Nephron progenitor cell (in vitro differentiated cells): Measurements from ENCODE around the gene CCDC137.

Experiments
- DNase-seq: peaks from one replicate; pipeline ENCODE4 v3.0.0; 2021
- H3K27ac Mint-ChIP-seq: 2 replicates; pipeline ENCODE4 v1.8.0; 2021; ENCODE audit warnings: mild to moderate bottlenecking, moderate library complexity, mixed read lengths
- H3K27me3 Mint-ChIP-seq: 2 replicates; pipeline ENCODE4 v1.8.0; 2021; ENCODE audit warnings: mild to moderate bottlenecking, low read depth, mixed read lengths; ENCODE audit not compliant: poor library complexity
- H3K36me3 Mint-ChIP-seq: 2 replicates; pipeline ENCODE4 v1.8.0; 2021; ENCODE audit warnings: low read depth, mixed read lengths
- H3K4me1 Mint-ChIP-seq: 2 replicates; pipeline ENCODE4 v1.8.0; 2021; ENCODE audit warnings: mixed read lengths
- H3K4me3 Mint-ChIP-seq: 2 replicates; pipeline ENCODE4 v1.8.0; 2021; ENCODE audit warnings: mild to moderate bottlenecking, moderate library complexity, mixed read lengths
- H3K9me3 Mint-ChIP-seq: 2 replicates; pipeline ENCODE4 v1.8.0; 2021; ENCODE audit warnings: mild to moderate bottlenecking, moderate library complexity, mixed read lengths
- CTCF ChIP-seq: fragments of 200-600 bp; sonication (generic); IDR thresholded peaks from 2 replicates; pipeline ENCODE4 v1.5.0; 2021; ENCODE audit warnings: antibody characterized with exemption

Gene CCDC137

GRCh38 chr17:81713004-81713555, 46.5 kb downstream of the CCDC137 start:
- Mint-ChIP-seq H3K27me3 (peaks cover 26% of the 10 kb centered on the region), H3K36me3 (peaks cover 5% of the 10 kb centered on the region), H3K4me1 (peaks cover 34% of the 10 kb centered on the region), H3K9me3 (no peaks in the 10 kb centered on the region), H3K27ac (peak overlapping the region; percentile 16), H3K4me3 (peak overlapping the region; percentile 88)
- DNase-seq, result no peak
- no peak for TF ChIP-seq CTCF

GRCh38 chr17:81713556-81714411, 47.2 kb downstream of the CCDC137 start:
- Mint-ChIP-seq H3K4me1 (peaks cover 34% of the 10 kb centered on the region), H3K36me3 (peaks cover 4% of the 10 kb centered on the region), H3K27me3 (peaks cover 26% of the 10 kb centered on the region), H3K9me3 (no peaks in the 10 kb centered on the region), H3K27ac (no peak overlapping the region), H3K4me3 (peak overlapping the region; percentile 88)
- DNase-seq, result peak; percentile 48
- TF ChIP-seq CTCF, result no peak

GRCh38 chr17:81714412-81715106, 48.0 kb downstream of the CCDC137 start:
- H3K27ac Mint-ChIP-seq, result no peak overlapping the region
- no peak for TF ChIP-seq CTCF
- peaks cover 34% of the 10 kb centered on the region for H3K4me1 Mint-ChIP-seq
- DNase-seq, result no peak
- no peaks in the 10 kb centered on the region for H3K9me3 Mint-ChIP-seq
- H3K4me3 Mint-ChIP-seq, result no peak overlapping the region
- no peaks in the 10 kb centered on the region for H3K36me3 Mint-ChIP-seq
- peaks cover 25% of the 10 kb centered on the region for H3K27me3 Mint-ChIP-seq

GRCh38 chr17:81715107-81715871, 48.8 kb downstream of the CCDC137 start:
- no peak for TF ChIP-seq CTCF
- no peaks in the 10 kb centered on the region for H3K36me3 Mint-ChIP-seq
- H3K4me1 Mint-ChIP-seq, result peaks cover 28% of the 10 kb centered on the region
- H3K4me3 Mint-ChIP-seq, result no peak overlapping the region
- no peak for DNase-seq
- H3K27me3 Mint-ChIP-seq, result peaks cover 18% of the 10 kb centered on the region
- no peak overlapping the region for H3K27ac Mint-ChIP-seq
- no peaks in the 10 kb centered on the region for H3K9me3 Mint-ChIP-seq

GRCh38 chr17:81715872-81716673, 49.5 kb downstream of the CCDC137 start:
- Mint-ChIP-seq H3K27me3 (peaks cover 10% of the 10 kb centered on the region), H3K4me3 (no peak overlapping the region), H3K4me1 (peaks cover 20% of the 10 kb centered on the region), H3K9me3 (no peaks in the 10 kb centered on the region), H3K36me3 (no peaks in the 10 kb centered on the region), H3K27ac (no peak overlapping the region)
- DNase-seq, result no peak
- no peak for TF ChIP-seq CTCF
